ENCODE measurements around the gene NLRP1.

NLRP1 gene

GRCh38 chr17:5555254-5555653 is 29.1 kb downstream of the NLRP1 start:
- Histone ChIP-seq H3K27ac (ENCODE audit: low read depth, low read length, severe bottlenecking) (no peak overlapping the region), H3K9me3 (ENCODE audit: control insufficient read depth, low read length) (no peaks in the 10 kb centered on the region), H3K4me1 (ENCODE audit: control insufficient read depth, insufficient read depth, low read length, poor library complexity, severe bottlenecking) (peaks cover 5% of the 10 kb centered on the region), H3K4me3 (ENCODE audit: extremely low read depth, insufficient read depth, low read length, poor library complexity, severe bottlenecking) (no peak overlapping the region), H3K36me3 (ENCODE audit: control insufficient read depth, insufficient read depth, low read length) (no peaks in the 10 kb centered on the region)
- 66 to 82% methylated on average over 3 of the region's 3 CpGs for whole genome bisulfite sequencing, 2 experiments (ENCODE audit: insufficient coverage in 2 of 2)

- Histone ChIP-seq H3K4me3 (ENCODE audit: extremely low read depth, insufficient read depth, low read length, poor library complexity, severe bottlenecking) (no peak overlapping the region), H3K36me3 (ENCODE audit: control insufficient read depth, insufficient read depth, low read length) (no peaks in the 10 kb centered on the region), H3K9me3 (ENCODE audit: control insufficient read depth, low read length) (no peaks in the 10 kb centered on the region), H3K27ac (ENCODE audit: low read depth, low read length, severe bottlenecking) (no peak overlapping the region), H3K4me1 (ENCODE audit: control insufficient read depth, insufficient read depth, low read length, poor library complexity, severe bottlenecking) (peaks cover 5% of the 10 kb centered on the region)
- WGBS, 2 experiments (ENCODE audit: insufficient coverage in 2 of 2), result 55 to 59% methylated on average over 3 of the region's 3 CpGs
Observed at GRCh38 chr17:5553479-5553878, 30.8 kb downstream of the NLRP1 start.

GRCh38 chr17:5552841-5553240 is 31.5 kb downstream of the NLRP1 start:
- Histone ChIP-seq H3K4me1 (ENCODE audit: control insufficient read depth, insufficient read depth, low read length, poor library complexity, severe bottlenecking) (peaks cover 3% of the 10 kb centered on the region), H3K36me3 (ENCODE audit: control insufficient read depth, insufficient read depth, low read length) (no peaks in the 10 kb centered on the region), H3K27ac (ENCODE audit: low read depth, low read length, severe bottlenecking) (no peak overlapping the region), H3K4me3 (ENCODE audit: extremely low read depth, insufficient read depth, low read length, poor library complexity, severe bottlenecking) (no peak overlapping the region), H3K9me3 (ENCODE audit: control insufficient read depth, low read length) (no peaks in the 10 kb centered on the region)

- WGBS, 2 experiments (ENCODE audit: insufficient coverage in 2 of 2), result 84 to 85% methylated on average over 6 to 9 of the region's 9 CpGs
- no peaks in the 10 kb centered on the region for H3K36me3 ChIP-seq (ENCODE audit: control insufficient read depth, insufficient read depth, low read length)
- no peaks in the 10 kb centered on the region for H3K9me3 ChIP-seq (ENCODE audit: control insufficient read depth, low read length)
- peaks cover 3% of the 10 kb centered on the region for H3K4me1 ChIP-seq (ENCODE audit: control insufficient read depth, insufficient read depth, low read length, poor library complexity, severe bottlenecking)
- H3K27ac ChIP-seq (ENCODE audit: low read depth, low read length, severe bottlenecking), result no peak overlapping the region
- no peak overlapping the region for H3K4me3 ChIP-seq (ENCODE audit: extremely low read depth, insufficient read depth, low read length, poor library complexity, severe bottlenecking)
Observed at GRCh38 chr17:5545051-5545987, 39.0 kb downstream of the NLRP1 start.

- Histone ChIP-seq H3K9me3 (ENCODE audit: control insufficient read depth, low read length) (no peaks in the 10 kb centered on the region), H3K27ac (ENCODE audit: low read depth, low read length, severe bottlenecking) (no peak overlapping the region), H3K4me1 (ENCODE audit: control insufficient read depth, insufficient read depth, low read length, poor library complexity, severe bottlenecking) (peaks cover 3% of the 10 kb centered on the region), H3K36me3 (ENCODE audit: control insufficient read depth, insufficient read depth, low read length) (no peaks in the 10 kb centered on the region), H3K4me3 (ENCODE audit: extremely low read depth, insufficient read depth, low read length, poor library complexity, severe bottlenecking) (no peak overlapping the region)
- WGBS, 2 experiments (ENCODE audit: insufficient coverage in 2 of 2), result no CpG with 5 or more reads among the region's 2 CpGs
Observed at GRCh38 chr17:5544115-5544514, 40.2 kb downstream of the NLRP1 start.

- WGBS, 2 experiments (ENCODE audit: insufficient coverage in 2 of 2), result 69 to 70% methylated on average over 5 to 6 of the region's 6 CpGs
- Histone ChIP-seq H3K27ac (ENCODE audit: low read depth, low read length, severe bottlenecking) (no peak overlapping the region), H3K9me3 (ENCODE audit: control insufficient read depth, low read length) (no peaks in the 10 kb centered on the region), H3K4me1 (ENCODE audit: control insufficient read depth, insufficient read depth, low read length, poor library complexity, severe bottlenecking) (peaks cover 8% of the 10 kb centered on the region), H3K36me3 (ENCODE audit: control insufficient read depth, insufficient read depth, low read length) (no peaks in the 10 kb centered on the region), H3K4me3 (ENCODE audit: extremely low read depth, insufficient read depth, low read length, poor library complexity, severe bottlenecking) (no peak overlapping the region)
Observed at GRCh38 chr17:5541610-5542202, 42.6 kb downstream of the NLRP1 start.

GRCh38 chr17:5540321-5540720 is 44.0 kb downstream of the NLRP1 start:
- Histone ChIP-seq H3K36me3 (ENCODE audit: control insufficient read depth, insufficient read depth, low read length) (no peaks in the 10 kb centered on the region), H3K27ac (ENCODE audit: low read depth, low read length, severe bottlenecking) (no peak overlapping the region), H3K4me3 (ENCODE audit: extremely low read depth, insufficient read depth, low read length, poor library complexity, severe bottlenecking) (no peak overlapping the region), H3K9me3 (ENCODE audit: control insufficient read depth, low read length) (no peaks in the 10 kb centered on the region), H3K4me1 (ENCODE audit: control insufficient read depth, insufficient read depth, low read length, poor library complexity, severe bottlenecking) (peaks cover 5% of the 10 kb centered on the region)
- 87 to 94% methylated on average over 7 of the region's 7 CpGs for WGBS, 2 experiments (ENCODE audit: insufficient coverage in 2 of 2)

- Histone ChIP-seq H3K4me1 (ENCODE audit: control insufficient read depth, insufficient read depth, low read length, poor library complexity, severe bottlenecking) (peaks cover 5% of the 10 kb centered on the region), H3K27ac (ENCODE audit: low read depth, low read length, severe bottlenecking) (no peak overlapping the region), H3K36me3 (ENCODE audit: control insufficient read depth, insufficient read depth, low read length) (no peaks in the 10 kb centered on the region), H3K9me3 (ENCODE audit: control insufficient read depth, low read length) (no peaks in the 10 kb centered on the region), H3K4me3 (ENCODE audit: extremely low read depth, insufficient read depth, low read length, poor library complexity, severe bottlenecking) (no peak overlapping the region)
- 95 to 98% methylated on average over 7 to 8 of the region's 8 CpGs for WGBS, 2 experiments (ENCODE audit: insufficient coverage in 2 of 2)
Observed at GRCh38 chr17:5539286-5539685, 45.0 kb downstream of the NLRP1 start.

- 88 to 93% methylated on average over 8 to 10 of the region's 11 CpGs for WGBS, 2 experiments (ENCODE audit: insufficient coverage in 2 of 2)
- H3K4me1 ChIP-seq (ENCODE audit: control insufficient read depth, insufficient read depth, low read length, poor library complexity, severe bottlenecking), result peaks cover 5% of the 10 kb centered on the region
- H3K27ac ChIP-seq (ENCODE audit: low read depth, low read length, severe bottlenecking), result no peak overlapping the region
- no peaks in the 10 kb centered on the region for H3K9me3 ChIP-seq (ENCODE audit: control insufficient read depth, low read length)
- H3K4me3 ChIP-seq (ENCODE audit: extremely low read depth, insufficient read depth, low read length, poor library complexity, severe bottlenecking), result no peak overlapping the region
- H3K36me3 ChIP-seq (ENCODE audit: control insufficient read depth, insufficient read depth, low read length), result no peaks in the 10 kb centered on the region
Observed at GRCh38 chr17:5536866-5537650, 47.3 kb downstream of the NLRP1 start.

GRCh38 chr17:5535436-5535835 is 48.9 kb downstream of the NLRP1 start:
- Histone ChIP-seq H3K4me1 (ENCODE audit: control insufficient read depth, insufficient read depth, low read length, poor library complexity, severe bottlenecking) (peaks cover 5% of the 10 kb centered on the region), H3K9me3 (ENCODE audit: control insufficient read depth, low read length) (no peaks in the 10 kb centered on the region), H3K4me3 (ENCODE audit: extremely low read depth, insufficient read depth, low read length, poor library complexity, severe bottlenecking) (no peak overlapping the region), H3K27ac (ENCODE audit: low read depth, low read length, severe bottlenecking) (no peak overlapping the region), H3K36me3 (ENCODE audit: control insufficient read depth, insufficient read depth, low read length) (peaks cover 4% of the 10 kb centered on the region)
- WGBS, 2 experiments (ENCODE audit: insufficient coverage in 2 of 2), result 78 to 100% methylated on average over 1 of the region's 2 CpGs
